ENCODE measurements around the gene EEF1E1.

EEF1E1 gene

DNA sequence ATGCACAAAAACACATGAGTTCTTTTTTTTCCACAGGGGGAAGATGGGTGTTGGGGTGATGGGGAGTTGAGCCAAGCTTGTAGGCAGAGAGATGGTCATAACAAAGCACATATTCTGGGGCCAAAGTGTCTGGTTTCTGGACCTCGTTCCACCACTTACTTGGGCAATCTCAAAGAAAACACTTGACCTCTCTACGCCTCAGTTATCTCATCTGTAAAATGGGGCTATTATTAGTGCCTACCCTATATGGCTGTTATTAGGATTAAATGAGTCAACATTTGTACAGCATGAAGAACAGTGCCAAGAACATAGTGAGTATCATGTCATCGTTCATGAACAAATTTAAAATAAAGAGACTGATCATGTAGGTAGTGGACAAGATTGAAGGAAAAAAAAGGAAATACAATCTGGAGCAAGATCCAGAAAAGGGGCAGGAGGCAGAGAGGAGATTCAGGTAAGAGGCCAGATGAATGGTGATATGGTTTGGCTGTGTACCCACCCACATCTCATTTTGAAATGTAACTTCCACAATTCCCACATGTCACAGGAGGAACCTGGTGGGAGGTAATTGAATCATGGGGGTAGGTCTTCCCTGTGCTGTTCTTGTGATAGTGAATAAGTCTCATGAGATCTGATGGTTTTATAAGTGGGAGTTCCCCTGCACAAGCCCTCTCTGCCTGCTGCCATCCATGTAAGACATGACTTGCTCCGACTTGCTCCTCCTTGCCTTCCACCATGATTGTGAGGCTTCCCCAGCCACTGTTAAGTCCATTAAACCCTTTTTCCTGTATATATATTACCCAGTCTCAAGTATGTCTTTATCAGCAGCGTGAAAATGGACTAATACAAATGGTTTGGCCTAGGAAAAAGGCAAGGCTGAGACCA lies 14.2 kb downstream of the EEF1E1 start:
- no peak for DNase-seq (ENCODE audit: low read depth, low spot score)

DNA sequence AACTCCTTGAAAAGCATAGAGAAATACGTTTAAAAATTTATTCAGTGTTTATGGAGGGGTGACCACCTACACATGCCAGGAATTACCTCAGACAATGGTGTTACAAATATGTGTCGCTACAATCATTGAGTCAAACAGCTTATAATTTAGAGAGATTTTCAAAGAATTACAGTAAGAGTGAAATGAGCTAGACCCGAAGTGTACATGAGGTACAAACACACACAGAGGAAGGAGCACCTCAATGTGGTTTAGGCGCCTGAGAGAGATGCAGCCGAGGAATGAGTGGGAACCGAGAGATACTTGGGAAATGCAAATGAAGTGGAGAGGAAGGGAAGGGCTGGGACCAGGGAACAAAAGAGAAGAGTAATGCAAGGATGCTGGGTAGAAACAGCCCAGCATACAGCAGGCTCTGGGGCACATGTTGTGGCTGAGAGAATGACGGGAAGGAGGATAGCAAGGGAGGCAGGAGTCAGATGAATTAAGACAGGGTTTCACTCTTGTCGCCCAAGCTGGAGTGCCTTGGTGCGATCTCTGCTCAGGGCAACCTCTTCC lies 15.5 kb downstream of the EEF1E1 start:
- DNase-seq (ENCODE audit: low read depth, low spot score): no peak

DNA sequence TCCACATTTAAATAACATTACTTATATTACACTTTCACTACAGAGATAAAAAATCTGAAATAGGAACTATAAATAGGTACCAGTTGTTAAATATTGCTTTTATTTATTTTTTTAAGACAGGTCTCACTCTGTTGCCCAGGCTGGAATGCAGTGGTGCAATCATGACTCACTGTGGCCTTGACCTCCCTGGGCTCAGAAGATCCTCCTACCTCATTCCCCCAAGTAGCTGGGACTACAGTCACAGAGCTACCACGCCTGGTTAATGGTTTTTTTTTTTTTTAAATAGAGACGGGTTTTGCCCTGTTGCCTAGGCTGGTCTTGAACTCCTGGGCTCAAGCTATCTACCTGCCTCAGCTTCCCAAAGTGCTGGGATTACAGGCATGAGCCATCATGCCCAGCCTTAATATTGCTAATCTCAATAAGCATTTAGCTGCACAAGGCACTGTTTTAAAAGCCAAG lies 17.3 kb downstream of the EEF1E1 start:
- no peak for DNase-seq (ENCODE audit: low read depth, low spot score)

DNA sequence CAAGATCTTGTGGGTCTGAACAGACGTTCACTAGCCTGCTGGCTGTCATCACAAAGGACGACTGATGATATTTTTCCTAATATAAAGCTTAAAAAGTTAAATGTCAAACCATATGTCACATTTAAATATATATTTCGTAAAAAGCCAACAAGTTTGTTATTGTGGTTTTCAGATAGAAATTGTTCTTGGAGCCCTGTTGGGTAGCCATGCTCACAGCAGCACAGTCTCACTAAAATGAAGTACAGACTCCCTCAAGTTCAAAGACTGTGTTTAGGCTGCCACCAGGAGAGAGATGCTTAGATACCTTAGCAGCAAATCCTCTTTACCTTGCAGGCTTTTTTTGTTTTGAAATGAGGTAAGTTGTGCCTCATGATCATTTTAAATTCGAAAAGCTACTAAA lies 17.8 kb downstream of the EEF1E1 start:
- no peak for DNase-seq (ENCODE audit: low read depth, low spot score)

DNA sequence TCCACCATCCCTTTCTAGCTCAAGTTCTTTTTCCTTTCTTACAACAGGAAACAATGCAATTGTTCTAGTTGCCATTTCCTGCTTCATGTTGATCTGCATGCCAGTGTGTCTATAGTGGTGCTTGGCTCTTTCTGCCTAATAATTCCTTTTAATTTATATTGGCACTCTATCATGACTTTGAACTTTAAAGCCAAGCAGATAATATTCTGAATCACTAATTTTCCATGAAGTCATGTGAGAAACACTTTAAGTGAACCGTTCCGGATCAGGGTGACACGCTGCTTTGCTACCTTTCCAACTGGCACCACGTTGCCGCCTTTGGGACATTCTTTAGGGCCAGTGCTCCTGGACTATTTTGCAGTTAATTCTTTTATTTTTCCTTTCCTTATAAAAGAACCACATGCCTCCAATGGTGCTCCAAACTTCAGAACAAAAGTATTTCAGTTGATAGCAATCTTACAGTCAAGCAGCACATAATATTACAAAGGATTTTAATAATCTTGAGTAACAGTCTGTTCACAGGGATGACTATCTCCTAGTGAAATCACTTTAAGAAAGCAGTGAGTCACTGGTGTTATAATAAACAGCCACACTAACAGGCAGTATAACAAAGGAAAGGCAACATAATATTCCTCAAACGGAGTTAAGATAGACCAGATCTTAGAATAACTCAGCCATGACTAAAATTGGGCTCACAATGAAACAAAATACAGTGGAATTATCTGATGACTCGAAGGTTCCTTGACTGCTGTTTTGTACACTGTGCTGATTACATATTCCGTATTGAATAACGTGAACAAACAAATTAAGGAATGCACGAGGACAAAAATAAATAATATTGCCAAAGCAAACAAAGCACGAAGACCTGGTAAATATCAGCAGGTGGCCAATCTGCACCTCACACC lies 19.1 kb downstream of the EEF1E1 start:
- DNase-seq (ENCODE audit: low read depth, low spot score): no peak

DNA sequence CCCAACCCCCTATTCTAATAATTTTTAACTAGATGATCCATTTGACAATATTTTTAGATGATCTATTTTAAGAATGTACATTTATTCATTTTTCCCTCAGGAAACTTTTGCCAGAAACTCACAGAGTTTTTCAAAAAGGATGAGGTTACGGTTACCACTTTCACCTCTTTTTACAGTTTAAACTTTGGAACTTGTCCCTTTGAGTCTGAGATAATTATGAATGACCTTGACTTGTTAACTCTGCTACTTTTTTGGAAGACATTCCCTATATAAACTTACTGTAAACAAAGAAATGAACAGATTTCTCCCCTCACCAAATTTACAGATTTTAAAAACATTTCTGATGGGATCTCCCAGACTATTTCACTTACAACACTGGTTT lies 19.8 kb downstream of the EEF1E1 start:
- DNase-seq (ENCODE audit: low read depth, low spot score): no peak

DNA sequence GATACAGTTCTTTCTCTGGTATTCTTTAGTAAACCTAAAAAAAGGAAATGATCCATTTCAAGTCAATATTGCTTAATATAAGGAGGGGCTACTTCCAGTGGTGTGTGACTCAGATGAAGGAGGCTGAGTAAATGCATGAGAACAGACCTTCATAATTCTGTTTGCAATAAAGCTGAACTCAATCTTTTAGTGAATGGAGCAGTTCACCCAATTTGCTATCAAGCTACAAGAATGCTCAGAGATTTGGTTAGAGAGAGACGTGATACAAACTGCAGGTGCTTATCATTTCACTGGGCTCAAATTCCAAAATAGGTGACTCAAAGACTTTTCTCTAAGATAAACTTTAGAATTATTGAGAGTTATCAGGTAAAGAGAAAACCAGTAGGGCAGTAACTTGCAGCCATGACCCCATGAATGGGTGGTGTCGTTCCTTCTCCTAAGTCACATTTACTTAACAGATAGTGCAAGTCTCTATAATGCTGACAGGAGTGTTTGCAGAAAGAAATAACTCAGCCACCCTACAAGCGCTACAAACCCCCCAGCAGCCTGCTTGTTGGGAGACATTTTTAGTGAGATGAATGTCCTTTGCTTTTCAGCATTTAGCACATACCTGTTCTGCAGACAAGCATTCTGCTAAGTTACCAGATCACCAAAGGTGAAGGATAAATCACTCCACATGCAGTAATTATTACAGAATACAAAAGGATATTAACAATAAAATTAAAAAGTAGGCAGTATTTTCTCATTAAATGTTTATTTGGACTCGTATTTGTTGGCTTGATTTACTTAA lies 21.8 kb downstream of the EEF1E1 start:
- no peak for DNase-seq (ENCODE audit: low read depth, low spot score)

DNA sequence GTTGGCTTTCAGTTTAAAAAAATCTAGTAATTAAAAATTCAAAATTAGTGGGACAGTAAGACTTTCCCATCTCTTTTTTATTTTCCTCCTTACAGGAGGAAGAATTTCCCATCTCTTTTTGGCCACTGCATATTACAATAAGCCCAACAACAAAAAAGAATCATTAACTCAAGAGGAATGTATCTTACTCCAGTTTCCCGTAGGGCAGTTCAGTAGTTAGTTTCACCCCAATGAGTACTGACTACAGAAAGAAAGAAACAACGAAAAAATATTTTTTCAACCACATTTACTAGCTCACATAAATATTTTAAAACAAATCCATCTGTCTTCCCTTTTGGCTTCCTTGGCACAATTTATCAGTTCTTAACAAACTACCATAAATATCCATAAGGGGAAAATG lies 23.2 kb downstream of the EEF1E1 start:
- DNase-seq (ENCODE audit: low read depth, low spot score): no peak

DNA sequence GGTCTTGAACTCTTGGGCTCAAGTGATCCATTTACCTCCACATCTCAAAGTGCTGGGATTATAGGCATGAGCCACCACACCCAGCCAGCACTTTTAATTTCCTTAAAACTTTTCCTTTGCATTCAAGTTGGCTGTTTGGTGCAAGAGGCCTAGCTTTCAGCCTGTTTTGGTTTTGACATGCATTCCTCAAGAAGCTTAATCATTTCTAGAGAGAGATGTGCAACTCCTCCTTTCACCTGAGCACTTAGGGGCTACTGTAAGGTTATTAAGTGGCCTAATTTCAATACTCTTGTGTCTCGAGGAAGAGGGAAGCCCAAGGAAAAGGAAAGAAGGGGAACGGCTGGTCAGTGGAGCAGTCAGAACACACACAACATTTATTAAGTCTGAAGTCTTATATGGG lies 24.4 kb downstream of the EEF1E1 start:
- DNase-seq (ENCODE audit: low read depth, low spot score): no peak

DNA sequence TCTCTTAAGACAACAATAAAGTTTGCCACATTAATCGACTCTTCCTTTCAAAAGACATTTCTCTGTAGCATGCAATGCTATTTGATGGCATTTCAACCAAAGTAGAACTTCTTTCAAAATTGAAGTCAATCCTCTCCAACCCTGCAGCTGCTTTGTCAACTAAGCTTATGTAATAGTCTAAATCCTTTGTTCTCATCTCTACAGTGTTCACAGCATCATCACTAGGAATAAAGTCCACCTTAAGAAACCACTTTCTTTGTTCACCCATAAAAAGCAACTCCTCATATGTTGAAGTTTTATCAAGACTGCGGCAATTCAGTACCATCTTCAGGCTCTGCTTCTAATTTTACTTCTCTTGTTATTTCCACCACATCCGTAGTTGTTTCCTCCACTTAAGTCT lies 26.6 kb downstream of the EEF1E1 start:
- no peak for DNase-seq (ENCODE audit: low read depth, low spot score)

DNA sequence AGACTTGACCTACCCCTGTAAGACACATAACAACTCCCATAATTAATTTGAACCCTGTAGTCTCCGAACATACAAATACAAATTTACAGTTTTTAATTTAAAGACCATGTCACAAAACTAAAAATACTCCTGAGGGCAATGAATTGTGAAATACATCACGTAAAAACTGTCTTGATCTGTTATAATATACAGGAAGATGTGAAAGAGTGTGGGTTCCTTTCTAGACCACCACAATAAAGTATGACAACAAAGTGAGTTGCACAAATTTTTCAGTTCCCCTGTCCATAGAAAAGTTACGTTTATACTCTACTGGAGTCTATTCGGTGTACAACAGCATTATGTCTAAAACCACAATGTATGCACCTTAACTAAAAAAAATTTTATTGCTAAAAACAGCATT lies 27.2 kb downstream of the EEF1E1 start:
- DNase-seq (ENCODE audit: low read depth, low spot score): no peak

DNA sequence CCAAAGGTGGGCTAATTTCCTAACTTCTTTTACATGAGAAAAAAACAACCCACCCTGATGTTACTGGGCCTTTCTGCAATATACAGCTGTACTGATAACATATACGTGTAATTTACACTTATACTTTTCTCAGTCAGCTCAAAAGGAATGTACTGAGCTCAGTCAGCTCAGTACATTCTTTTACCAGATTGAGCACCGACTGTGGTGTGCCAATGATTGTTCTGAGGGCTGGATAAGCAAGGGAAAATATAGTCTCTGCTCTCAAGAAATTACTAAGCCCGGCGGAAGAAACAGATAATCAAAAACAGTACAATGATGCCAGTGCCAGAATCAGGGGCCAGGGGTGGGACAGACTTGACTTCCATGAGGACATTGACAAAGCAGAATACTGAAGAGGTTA lies 28.1 kb downstream of the EEF1E1 start:
- DNase-seq (ENCODE audit: low read depth, low spot score): no peak

DNA sequence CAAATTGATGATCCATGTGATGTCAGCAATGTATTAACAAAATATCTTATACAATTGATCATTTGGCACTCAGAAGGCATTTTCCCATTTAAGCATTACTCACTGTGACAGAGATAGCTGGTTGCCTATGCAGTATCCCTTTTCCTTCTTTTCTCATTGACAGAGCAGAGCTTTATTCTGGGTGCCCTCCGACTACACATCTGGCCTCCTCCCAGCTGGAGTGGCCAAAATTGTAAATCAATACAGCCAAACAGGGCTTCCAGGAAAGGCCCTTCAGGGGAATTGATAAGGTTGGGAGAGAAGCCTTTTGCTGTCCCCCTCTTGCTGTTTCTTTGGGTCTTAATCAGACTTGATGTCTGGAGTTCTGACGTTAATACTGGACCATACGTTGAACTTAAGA lies 28.6 kb downstream of the EEF1E1 start:
- DNase-seq (ENCODE audit: low read depth, low spot score): no peak

DNA sequence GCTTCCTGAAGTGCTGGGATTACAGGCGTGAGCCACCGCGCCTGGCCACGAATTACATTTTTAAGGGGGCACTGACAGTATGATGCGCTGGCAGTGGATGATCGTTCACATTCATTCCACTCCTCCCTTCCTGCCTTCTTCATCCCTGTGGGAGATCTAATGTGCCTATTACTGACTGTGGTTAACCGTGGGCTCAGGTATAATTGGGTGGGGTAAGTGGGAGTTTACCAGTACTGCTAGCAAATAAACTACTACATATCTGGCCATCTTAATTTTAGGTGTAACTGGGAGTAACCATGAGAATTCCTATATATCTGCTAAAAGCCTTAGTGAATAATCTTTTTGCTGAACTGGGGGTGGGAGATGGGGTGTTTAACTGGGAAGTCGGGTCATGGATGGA lies 31.6 kb downstream of the EEF1E1 start:
- no peak for DNase-seq (ENCODE audit: low read depth, low spot score)

DNA sequence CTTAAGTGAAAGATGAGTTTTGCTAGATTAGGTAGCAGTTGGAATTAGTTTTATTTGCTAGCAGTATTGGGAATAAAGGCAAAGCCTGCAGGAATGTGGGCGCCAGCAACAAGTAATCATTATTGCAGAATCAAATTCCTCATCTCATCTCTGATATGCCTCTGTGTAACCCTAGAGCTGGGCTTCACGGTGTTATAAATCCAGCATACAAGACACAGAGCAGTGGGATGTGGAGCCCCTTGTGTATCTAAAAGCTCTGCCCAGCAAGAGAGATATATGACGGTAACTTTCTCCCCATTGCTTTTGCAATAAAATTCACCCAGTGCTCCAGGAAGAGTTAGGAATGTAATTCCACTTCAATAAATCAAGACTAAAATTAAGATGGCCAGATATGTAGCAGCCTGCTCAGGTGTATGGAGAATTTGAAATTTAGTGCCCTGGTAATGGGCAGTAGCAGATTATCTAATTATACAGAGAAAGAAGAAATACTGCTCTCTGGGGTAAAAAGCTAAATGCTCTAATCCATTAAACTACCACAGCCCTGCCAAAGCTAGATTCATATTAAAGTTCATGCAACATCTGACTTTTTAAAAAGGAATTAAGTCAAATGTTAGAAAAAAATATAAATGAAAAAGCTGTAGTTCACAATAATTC lies 32.6 kb downstream of the EEF1E1 start:
- DNase-seq (ENCODE audit: low read depth, low spot score): no peak

DNA sequence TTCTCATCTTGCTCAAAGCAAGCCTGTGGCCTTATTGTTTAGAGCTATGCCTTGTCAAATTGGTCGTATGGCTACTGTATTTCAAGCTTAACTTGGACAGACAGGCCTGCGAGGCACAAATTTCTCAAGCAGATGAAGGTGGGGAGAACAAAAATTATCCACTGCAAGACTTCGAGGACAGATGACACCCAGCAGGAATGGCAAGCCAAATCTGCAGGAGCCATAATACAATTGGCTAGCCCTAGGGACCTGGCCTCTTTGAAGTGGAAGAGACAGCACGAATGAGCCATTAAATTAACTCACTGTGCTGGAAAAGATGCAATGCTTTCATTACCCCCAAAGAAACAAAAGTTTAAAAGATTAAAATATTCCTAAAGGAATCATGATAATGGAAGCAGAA lies 33.2 kb downstream of the EEF1E1 start:
- no peak for DNase-seq (ENCODE audit: low read depth, low spot score)

DNA sequence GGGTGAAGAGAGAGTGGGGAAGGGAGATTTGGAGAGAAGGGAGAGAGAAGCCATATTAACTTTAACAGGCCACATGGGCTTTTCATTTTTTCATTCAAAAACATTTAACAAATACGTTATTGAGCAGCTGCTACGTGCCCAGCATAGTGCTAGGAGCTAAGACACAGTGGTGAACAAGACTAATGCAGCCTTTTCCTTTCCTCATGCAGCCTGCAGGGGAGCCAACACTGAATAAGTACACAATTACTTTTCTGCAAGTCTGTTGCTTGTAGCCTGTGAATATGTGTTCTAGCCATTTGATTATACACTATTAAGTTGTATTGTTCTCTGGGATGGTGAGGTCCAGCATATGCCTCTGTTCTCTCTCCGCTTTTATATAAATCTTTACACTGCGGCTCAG lies 36.2 kb downstream of the EEF1E1 start:
- no peak for DNase-seq (ENCODE audit: low read depth, low spot score)

DNA sequence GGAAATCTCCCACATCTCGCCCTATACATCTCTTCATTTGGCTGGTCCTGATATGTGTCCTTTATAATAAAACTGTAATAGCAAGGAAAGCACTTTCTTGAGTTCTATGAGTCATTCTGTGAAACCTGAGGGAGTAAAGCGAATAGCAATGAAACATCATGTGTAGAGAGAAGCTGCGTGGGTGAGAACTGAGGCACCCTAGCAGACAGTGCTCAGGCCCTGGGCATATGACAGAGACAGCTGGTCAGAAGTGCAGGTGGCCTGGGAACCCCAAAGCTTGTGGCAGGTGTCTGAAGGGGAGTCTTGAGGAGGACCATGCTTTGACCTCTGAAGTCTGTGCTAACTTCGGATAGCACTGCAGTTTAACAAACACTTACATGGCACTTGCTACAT lies 36.8 kb downstream of the EEF1E1 start:
- no peak for DNase-seq (ENCODE audit: low read depth, low spot score)

DNA sequence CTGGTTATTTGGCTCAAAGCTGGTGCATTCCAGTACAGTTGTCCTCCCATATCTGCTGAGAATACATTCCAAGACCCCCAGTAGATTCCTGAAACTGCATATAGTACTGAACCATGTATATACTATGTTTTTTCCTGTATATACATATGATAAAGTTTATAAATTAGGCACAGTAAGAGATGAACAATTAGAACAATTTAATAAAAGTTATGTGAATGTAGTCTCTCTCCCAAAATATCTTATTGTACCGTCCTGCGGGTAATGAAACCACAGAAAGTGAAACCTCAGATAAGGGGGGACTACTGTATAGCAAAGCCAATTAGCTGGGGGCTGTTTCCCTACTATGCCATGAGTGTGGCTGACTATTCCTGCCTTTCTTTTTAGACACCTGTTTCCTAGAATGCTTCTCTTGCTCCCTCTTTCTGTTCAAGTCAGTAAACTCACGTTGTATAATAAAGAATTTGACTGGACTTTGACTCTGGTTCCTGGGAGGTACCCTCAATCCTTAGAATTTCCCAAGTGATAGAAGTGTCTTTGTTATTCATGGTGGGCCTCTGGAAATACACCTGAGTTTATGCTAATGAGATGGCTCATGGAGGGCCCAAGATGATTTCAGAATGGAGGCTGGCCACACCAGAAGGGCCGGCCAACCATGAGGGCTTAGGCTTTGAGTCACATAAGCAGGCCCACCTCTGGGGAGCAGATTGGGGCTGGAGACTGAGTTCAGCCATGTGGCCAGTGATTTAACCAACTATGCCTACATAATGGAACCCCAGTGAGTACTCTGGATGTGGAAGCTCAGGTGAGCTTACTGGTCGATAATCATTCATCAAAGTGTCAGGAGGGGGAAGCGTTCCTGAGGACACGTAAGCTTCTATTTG lies 37.5 kb downstream of the EEF1E1 start:
- DNase-seq (ENCODE audit: low read depth, low spot score): no peak

Data from ELF-1 (cell line).